Cardiac fibroblast (primary cell): Measurements from ENCODE around the gene SERTAD2.

Experiments
- DNase-seq, 2 donors: peaks; one replicate each; pipeline versions ENCODE4 v3.0.0 to v3.0.0-alpha.2; 2010; ENCODE audit warnings: low read depth in 2 of 2
- H3K4me3 ChIP-seq, 2 donors: replicated peaks in 1 of 2; 1 replicate in 1 of 2; 2 replicates in 1 of 2; pipeline ENCODE4 v1.5.1; 2011; ENCODE audit warnings: low read depth in 2 of 2, low read length in 2 of 2, mild to moderate bottlenecking in 2 of 2, moderate library complexity in 1 of 2
- CTCF ChIP-seq: IDR thresholded peaks from one replicate; pipeline ENCODE4 v1.5.1; 2011; ENCODE audit warnings: low read depth, mild to moderate bottlenecking, low read length, inconsistent platforms

The SERTAD2 gene

GRCh38 chr2:64635976-64636911, 17.5 kb downstream of the SERTAD2 start:
- TF ChIP-seq CTCF, result no peak
- DNase-seq, result no peak
- no peak overlapping the region for H3K4me3 ChIP-seq

GRCh38 chr2:64634345-64635267, 19.1 kb downstream of the SERTAD2 start:
- DNase-seq, result peak; percentile 35 to 58
- no peak overlapping the region for H3K4me3 ChIP-seq
- no peak for TF ChIP-seq CTCF

- no peak overlapping the region for H3K4me3 ChIP-seq
- DNase-seq, result peak; percentile 9 to 42
- TF ChIP-seq CTCF, result no peak
Measured at GRCh38 chr2:64632835-64633819, 20.6 kb downstream of the SERTAD2 start.

- no peak overlapping the region for H3K4me3 ChIP-seq
- TF ChIP-seq CTCF, result no peak
- no peak for DNase-seq
Measured at GRCh38 chr2:64631771-64632170, 21.9 kb downstream of the SERTAD2 start.

- no peak overlapping the region for H3K4me3 ChIP-seq
- no peak for DNase-seq
- TF ChIP-seq CTCF, result no peak
Measured at GRCh38 chr2:64630752-64631151, 23.0 kb downstream of the SERTAD2 start.

GRCh38 chr2:64629875-64630274, 23.8 kb downstream of the SERTAD2 start:
- no peak for TF ChIP-seq CTCF
- H3K4me3 ChIP-seq, result no peak overlapping the region
- no peak for DNase-seq
